ENCODE results near the gene DZIP1. TPM values are rescaled to one million over a fixed set of nuclear protein-coding genes. Genes with fewer than 3 reads are reported as not detected.

The DZIP1 gene
- total and polyA plus RNA-seq, 10 of the 15 experiments (the other 5 are each of a cell fraction or from before 2014, with no cell fraction given) = 0.01 to 1.9 (median 0.55) TPM

GRCh38 chr13:95679722-95680121, 35.2 kb upstream of the DZIP1 start:
- ChIA-PET RAD21 (ENCODE audit: unreplicated experiment) (no interaction called here), POLR2A (no interaction called here), CTCF (interaction anchor here (1.0 kb wide), 1 partner anchor 18 kb away, joined by 5 read pairs; no protein-coding TSS in a partner anchor), SMC1A (ENCODE audit: uncharacterized antibody, unreplicated experiment) (interaction anchor here (1.3 kb wide), 1 partner anchor 21 kb away, joined by 4 read pairs; no protein-coding TSS in a partner anchor)
- BruUV-seq (replicated peaks) = no TSS peak
- intact Hi-C loops (cut with micrococcal nuclease; ENCODE audit: unreplicated experiment) (loop anchor here (5.0 kb wide), 2 partner anchors 153 to 1753 kb away; partner anchors contain the start of gene RAP2A), in situ Hi-C loops (cut with MboI) (loop anchor here (25.0 kb wide), 1 partner anchor 1758 kb away; the partner anchor contains the start of gene RAP2A)
- TF ChIP-seq SREBF1 (IDR thresholded peaks at IDR 0.05; ENCODE audit: low read length) (no peak), STAT1 (conservative IDR thresholded peaks at IDR 0.05) (no peak), EZH2 (IDR thresholded peaks at IDR 0.05; ENCODE audit: borderline replicate concordance, control insufficient read depth, low read depth, low read length) (no peak), RAD51 (IDR thresholded peaks at IDR 0.05) (no peak), KLF5 (IDR thresholded peaks at IDR 0.05; ENCODE audit: partially characterized antibody) (no peak), TCF12 (IDR thresholded peaks at IDR 0.05; ENCODE audit: low read depth, low read length) (no peak), YBX1 (IDR thresholded peaks at IDR 0.05) (no peak), NFXL1 (IDR thresholded peaks at IDR 0.05; ENCODE audit: borderline replicate concordance) (no peak), YY1 (IDR thresholded peaks at IDR 0.05; ENCODE audit: low read depth, low read length) (no peak), BHLHE40 (IDR thresholded peaks at IDR 0.05; ENCODE audit: borderline replicate concordance in 1 of 2, low read depth in 2 of 2, low read length in 1 of 2) (no peak), ZNF687 (IDR thresholded peaks at IDR 0.05) (no peak), CBX5 (IDR thresholded peaks at IDR 0.05; ENCODE audit: low read depth) (no peak), EGR1 (IDR thresholded peaks at IDR 0.05; ENCODE audit: borderline replicate concordance in 1 of 2, low read depth in 2 of 2, low read length in 2 of 2) (no peak), ZNF622 (IDR thresholded peaks at IDR 0.05) (no peak), ASH2L (IDR thresholded peaks at IDR 0.05; ENCODE audit: borderline replicate concordance, low read depth) (no peak), ZBED1 (IDR thresholded peaks at IDR 0.05; ENCODE audit: borderline replicate concordance) (no peak), BRCA1 (IDR thresholded peaks at IDR 0.05; ENCODE audit: low read depth, low read length) (no peak), HDGF (IDR thresholded peaks at IDR 0.05) (no peak), RB1 (IDR thresholded peaks at IDR 0.05; ENCODE audit: borderline replicate concordance) (no peak)
- peaks cover 0 to 3% of the 10 kb centered on the region in 2 experiments; a peak in 1 of 4 replicates for H3K36me3 ChIP-seq (ENCODE audit: control insufficient read depth in 2 of 2, insufficient read depth in 2 of 2, low read length in 1 of 2)
- H3K4me1 ChIP-seq (ENCODE audit: control insufficient read depth, insufficient read depth, low read length) = no peaks in the 10 kb centered on the region
- no peak overlapping the region for H3K9ac ChIP-seq (ENCODE audit: control insufficient read depth, insufficient read depth, low read length)
- WGBS (ENCODE audit: insufficient coverage, insufficient replicate concordance, low lambda C conversion rate, missing lambda C conversion rate) = 75% methylated on average over 2 of the region's 2 CpGs
- no peaks in the 10 kb centered on the region for H4K20me1 ChIP-seq (ENCODE audit: control insufficient read depth, insufficient read depth)
- ATAC-seq (no peak), DNase-seq (ENCODE audit: low read depth, low spot score) (no peak), FAIRE-seq (no peak)
- H3K4me2 ChIP-seq (ENCODE audit: control insufficient read depth, insufficient read depth) = peak overlapping the region; percentile 85
- H3K4me3 ChIP-seq = peak overlapping the region; percentile 94
- H2AFZ ChIP-seq (ENCODE audit: control insufficient read depth, low read depth, low read length) = no peak overlapping the region
- peaks cover 3% of the 10 kb centered on the region for H3K9me3 ChIP-seq (replicated peaks; ENCODE audit: control insufficient read depth, insufficient read depth, low read length)
- no peaks in the 10 kb centered on the region for H3K27me3 ChIP-seq (replicated peaks in 1 of 2; ENCODE audit: control insufficient read depth in 2 of 2, insufficient read depth in 2 of 2, low read length in 1 of 2)
- peak overlapping the region; percentile 50; the same call in 1 of the 2 replicates for H3K27ac ChIP-seq (ENCODE audit: control insufficient read depth, insufficient read depth)
- H3K79me2 ChIP-seq (ENCODE audit: control insufficient read depth, insufficient read depth, low read length) = peaks cover 87% of the 10 kb centered on the region
